Liver (tissue), 3 donors: ENCODE results near the gene TNPO2.

Experiments
- CTCF ChIP-seq: fragments of 150-350 bp; IDR thresholded peaks from 2 replicates; pipeline ENCODE4 v1.5.1; 2017; ENCODE audit warnings: improper control_type of control experiment, low read depth, low read length; ENCODE audit not compliant: missing input control
- FOXA1 ChIP-seq: IDR thresholded peaks from 2 replicates; pipeline ENCODE4 v1.6.1; 2016; ENCODE audit warnings: antibody characterized with exemption
- GABPA ChIP-seq, 2 donors: IDR thresholded peaks in 1 of 2; conservative IDR thresholded peaks in 1 of 2; 2 replicates each; pipeline ENCODE4 v1.6.1; 2016; ENCODE audit warnings: antibody characterized with exemption in 2 of 2, mild to moderate bottlenecking in 1 of 2, moderate library complexity in 1 of 2
- JUND ChIP-seq, 2 donors: IDR thresholded peaks; 2 replicates each; pipeline ENCODE4 v1.6.1; 2016; ENCODE audit warnings: antibody characterized with exemption in 2 of 2
- RAD21 ChIP-seq, 2 donors: IDR thresholded peaks; 2 replicates each; pipeline ENCODE4 v1.6.1; 2016; ENCODE audit warnings: antibody characterized with exemption in 2 of 2, mild to moderate bottlenecking in 2 of 2
- REST ChIP-seq: IDR thresholded peaks from 2 replicates; pipeline ENCODE4 v1.6.1; 2016; ENCODE audit warnings: antibody characterized with exemption, mild to moderate bottlenecking
- donor health status: healthy.
- donor health status: healthy.

GRCh38 chr19:12757544-12758274, 34.0 kb upstream of the TNPO2 start:
- peak; percentile 92 for TF ChIP-seq CTCF
- no peak for TF ChIP-seq REST
- no peak for TF ChIP-seq JUND (IDR thresholded peaks at IDR 0.05)
- TF ChIP-seq FOXA1, result no peak
- TF ChIP-seq RAD21 (IDR thresholded peaks at IDR 0.05), result peak; percentile 73 to 83
- TF ChIP-seq GABPA (IDR thresholded peaks at IDR 0.05 in 1 of 2, conservative IDR thresholded peaks at IDR 0.05 in 1 of 2), result no peak
